ENCODE measurements around the gene LRRC14B.
"Not testable (repeated sequence)": the region's sequence is repeated elsewhere in the genome, so short reads cannot be mapped to it uniquely, and the experiment has no call there.

The LRRC14B gene

DNA sequence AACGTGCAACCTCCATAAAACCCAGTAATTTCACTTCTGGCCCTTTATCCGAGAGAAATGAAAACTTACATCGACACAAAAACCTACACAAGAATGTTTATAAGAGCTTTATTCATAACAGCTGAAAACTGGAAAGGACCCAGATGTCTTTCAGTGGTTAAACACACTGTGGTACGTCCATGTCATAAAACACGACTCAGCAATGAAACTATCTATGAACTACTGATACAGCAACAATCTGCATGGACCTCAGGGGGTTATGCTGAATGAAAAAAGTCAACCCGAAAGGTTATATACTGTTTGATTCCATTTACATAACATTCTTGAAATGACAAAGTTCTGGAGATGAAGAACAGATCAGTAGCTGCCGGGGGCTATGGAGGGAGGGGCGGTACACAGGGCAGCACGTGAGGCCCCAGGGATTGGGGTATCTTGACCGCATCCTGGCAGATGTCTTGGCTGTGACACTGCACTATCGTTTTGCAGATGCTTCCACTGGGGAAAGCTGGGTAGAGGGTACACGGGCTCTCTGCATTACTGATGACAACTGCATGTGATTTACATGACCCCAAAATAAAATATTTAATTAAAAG lies 22.6 kb downstream of the LRRC14B start:
- no peak for DNase-seq (ENCODE audit: low read depth)
- no peak for TF ChIP-seq CTCF (IDR thresholded peaks at IDR 0.05; ENCODE audit: control insufficient read depth, insufficient read depth, low read depth, low read length, missing control alignments)
- no peak overlapping the region for H3K4me3 ChIP-seq (ENCODE audit: control insufficient read depth, low read depth, low read length)

GRCh38 chr5:215256-215655 lies 24.0 kb downstream of the LRRC14B start:
- not testable (repeated sequence) for DNase-seq (ENCODE audit: low read depth); H3K4me3 ChIP-seq (ENCODE audit: control insufficient read depth, low read depth, low read length)

DNA sequence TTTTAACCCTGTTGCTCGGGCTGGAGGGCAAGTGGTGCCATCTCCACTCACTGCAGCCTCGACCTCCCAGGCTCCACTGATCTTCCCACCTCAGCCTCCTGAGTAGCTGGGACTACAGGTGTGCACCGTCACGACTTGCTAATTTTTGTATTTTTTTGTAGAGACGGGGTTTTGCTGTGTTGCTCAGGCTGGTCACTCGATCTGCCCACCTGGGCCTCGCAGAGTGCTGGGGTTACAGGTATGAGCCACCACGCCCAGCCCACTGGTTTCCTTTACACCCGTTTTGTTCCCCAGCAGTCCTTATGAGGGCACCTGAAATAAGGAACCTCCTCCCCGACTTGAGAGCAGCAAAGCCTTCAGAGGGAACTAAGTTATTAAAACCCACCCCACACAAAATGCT lies 24.8 kb downstream of the LRRC14B start:
- DNase-seq (ENCODE audit: low read depth); H3K4me3 ChIP-seq (ENCODE audit: control insufficient read depth, low read depth, low read length): not testable (repeated sequence)

GRCh38 chr5:217494-218456 lies 26.5 kb downstream of the LRRC14B start, which contains the start of the genes CCDC127 and SDHA:
Gene CCDC127 (minus strand): TSS chr5:218153. CDS start chr5:216849, 1,304 bp downstream.
Gene SDHA (plus strand): TSS chr5:218320. CDS start chr5:218356, 36 bp downstream.
- DNase-seq (ENCODE audit: low read depth): peak; percentile 50
- TF ChIP-seq CTCF (IDR thresholded peaks at IDR 0.05; ENCODE audit: control insufficient read depth, insufficient read depth, low read depth, low read length, missing control alignments): peak; percentile 44
- H3K4me3 ChIP-seq (ENCODE audit: control insufficient read depth, low read depth, low read length): peak within 1 kb of the TSS; percentile 82

- no peak for DNase-seq (ENCODE audit: low read depth)
- no peak for TF ChIP-seq CTCF (IDR thresholded peaks at IDR 0.05; ENCODE audit: control insufficient read depth, insufficient read depth, low read depth, low read length, missing control alignments)
- H3K4me3 ChIP-seq (ENCODE audit: control insufficient read depth, low read depth, low read length): peak overlapping the region; percentile 82
Observed at GRCh38 chr5:218457-219291, 27.4 kb downstream of the LRRC14B start.

GRCh38 chr5:219460-219863 lies 28.2 kb downstream of the LRRC14B start:
- no peak for DNase-seq (ENCODE audit: low read depth)
- peak overlapping the region; percentile 82 for H3K4me3 ChIP-seq (ENCODE audit: control insufficient read depth, low read depth, low read length)
- no peak for TF ChIP-seq CTCF (IDR thresholded peaks at IDR 0.05; ENCODE audit: control insufficient read depth, insufficient read depth, low read depth, low read length, missing control alignments)

GRCh38 chr5:219991-220390 lies 28.7 kb downstream of the LRRC14B start:
- peak overlapping the region; percentile 82 for H3K4me3 ChIP-seq (ENCODE audit: control insufficient read depth, low read depth, low read length)
- no peak for DNase-seq (ENCODE audit: low read depth)
- no peak for TF ChIP-seq CTCF (IDR thresholded peaks at IDR 0.05; ENCODE audit: control insufficient read depth, insufficient read depth, low read depth, low read length, missing control alignments)

DNA sequence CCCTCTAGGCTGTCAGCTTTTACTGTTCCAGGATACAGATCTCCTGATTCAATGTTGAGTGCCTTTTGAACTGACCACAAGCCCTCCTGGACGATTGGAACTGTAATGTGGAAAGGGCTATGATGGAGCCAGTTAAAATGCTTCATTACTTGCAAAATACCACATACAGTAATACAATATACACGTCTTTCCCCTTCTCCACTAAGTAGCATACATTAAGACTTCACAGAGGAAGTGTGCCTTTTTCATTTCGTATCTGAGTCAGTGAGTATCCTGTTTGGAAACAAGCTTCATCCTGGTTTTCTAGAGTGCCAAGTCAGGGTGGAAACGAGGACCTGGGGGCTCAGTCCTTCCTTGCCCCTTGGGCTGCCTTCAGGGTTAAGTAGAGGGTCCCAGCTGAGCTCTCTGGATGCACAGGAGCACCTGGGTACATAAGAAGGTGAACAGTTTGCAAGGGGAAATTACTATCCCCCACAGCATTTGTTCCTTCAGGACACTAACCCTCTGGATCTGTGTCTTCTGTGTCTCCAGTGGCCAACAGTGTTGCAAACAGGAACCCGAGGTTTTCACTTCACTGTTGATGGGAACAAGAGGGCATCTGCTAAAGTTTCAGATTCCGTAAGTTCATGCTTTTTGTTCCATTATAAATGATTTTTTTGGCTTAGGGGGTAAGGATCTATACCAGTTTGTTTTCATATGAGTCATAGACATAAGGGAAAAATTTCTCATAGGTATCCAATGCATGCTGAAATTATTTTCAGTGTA lies 31.8 kb downstream of the LRRC14B start:
- H3K4me3 ChIP-seq (ENCODE audit: control insufficient read depth, low read depth, low read length); DNase-seq (ENCODE audit: low read depth): not testable (repeated sequence)
